CD4-positive, alpha-beta T cell treated with Interleukin-6 for 4 hours (primary cell): ENCODE measurements around the gene ADORA2B.
"Not testable (repeated sequence)": the region's sequence is repeated elsewhere in the genome, so short reads cannot be mapped to it uniquely, and the experiment has no call there.

ENCODE experiments used
- DNase-seq: peaks from one replicate; pipeline ENCODE4 v3.0.0-alpha.2; 2020; ENCODE audit warnings: mixed read lengths

ADORA2B gene

DNA sequence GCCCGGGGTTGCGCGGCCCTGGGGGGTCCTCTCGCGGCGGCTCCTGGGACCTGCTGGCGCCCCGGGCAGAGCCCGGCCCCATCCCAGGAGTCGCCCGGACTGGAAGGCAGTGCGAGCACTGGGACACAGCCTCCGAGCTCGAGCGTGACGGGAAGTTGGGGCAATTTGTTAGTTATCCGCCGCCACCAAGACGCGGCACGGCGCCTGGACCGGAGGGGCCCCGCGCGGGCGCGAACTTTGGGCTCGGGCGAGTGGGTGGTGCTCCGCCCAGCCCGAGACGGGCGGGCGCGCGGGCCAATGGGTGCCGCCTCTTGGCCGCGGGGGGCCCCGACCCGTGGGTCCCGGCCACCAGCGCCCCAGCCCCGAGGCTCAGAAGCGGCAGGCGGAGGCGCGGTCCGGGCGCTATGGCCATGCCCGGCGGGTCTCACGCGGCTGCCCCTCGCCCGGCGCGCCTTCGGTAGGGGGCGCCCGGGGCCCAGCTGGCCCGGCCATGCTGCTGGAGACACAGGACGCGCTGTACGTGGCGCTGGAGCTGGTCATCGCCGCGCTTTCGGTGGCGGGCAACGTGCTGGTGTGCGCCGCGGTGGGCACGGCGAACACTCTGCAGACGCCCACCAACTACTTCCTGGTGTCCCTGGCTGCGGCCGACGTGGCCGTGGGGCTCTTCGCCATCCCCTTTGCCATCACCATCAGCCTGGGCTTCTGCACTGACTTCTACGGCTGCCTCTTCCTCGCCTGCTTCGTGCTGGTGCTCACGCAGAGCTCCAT lies at the start of gene ADORA2B:
TSS of gene ADORA2B (plus strand) at position 372 of the 768 bp plus-strand sequence. CDS start at position 491, 119 bp downstream.
- DNase-seq = peak; percentile 58

DNA sequence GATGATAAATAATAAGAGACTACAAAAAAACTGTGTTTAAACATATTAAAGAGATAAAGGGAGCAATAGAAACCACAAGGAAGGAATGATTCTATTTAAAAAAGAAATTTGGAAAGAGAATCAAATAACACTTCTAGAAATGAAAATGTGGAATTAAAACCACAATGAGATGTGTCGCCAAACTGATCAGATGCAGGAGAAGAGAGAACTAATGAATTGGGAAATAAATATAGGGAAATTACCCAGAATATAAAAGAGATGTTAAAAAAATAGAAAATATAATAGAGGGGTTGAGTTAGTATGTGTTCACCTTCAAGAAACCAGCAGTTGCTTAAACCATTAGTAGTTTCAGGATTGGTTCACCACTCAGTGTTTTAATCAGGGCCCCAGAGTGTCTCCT lies 48.7 kb upstream of the ADORA2B start:
- no peak for DNase-seq

DNA sequence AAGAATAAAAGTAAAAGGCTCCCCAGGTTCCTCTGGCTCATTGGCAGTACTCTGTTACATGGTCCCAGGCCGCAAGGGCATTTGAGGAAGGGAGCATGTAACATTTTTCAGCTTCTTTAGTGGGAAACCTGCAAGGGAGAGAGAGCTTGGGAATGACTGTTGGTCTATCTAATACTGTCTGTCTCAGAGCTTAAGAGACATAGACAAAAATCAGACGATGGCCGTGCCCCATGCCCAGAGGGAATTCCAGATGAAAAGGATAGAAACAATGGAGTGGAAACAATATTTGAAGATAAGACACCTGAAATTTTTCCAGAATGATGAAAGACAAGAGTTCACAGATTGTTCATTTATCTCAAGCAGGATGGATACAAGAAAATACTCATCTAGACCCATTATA lies 48.1 kb upstream of the ADORA2B start:
- DNase-seq = no peak

DNA sequence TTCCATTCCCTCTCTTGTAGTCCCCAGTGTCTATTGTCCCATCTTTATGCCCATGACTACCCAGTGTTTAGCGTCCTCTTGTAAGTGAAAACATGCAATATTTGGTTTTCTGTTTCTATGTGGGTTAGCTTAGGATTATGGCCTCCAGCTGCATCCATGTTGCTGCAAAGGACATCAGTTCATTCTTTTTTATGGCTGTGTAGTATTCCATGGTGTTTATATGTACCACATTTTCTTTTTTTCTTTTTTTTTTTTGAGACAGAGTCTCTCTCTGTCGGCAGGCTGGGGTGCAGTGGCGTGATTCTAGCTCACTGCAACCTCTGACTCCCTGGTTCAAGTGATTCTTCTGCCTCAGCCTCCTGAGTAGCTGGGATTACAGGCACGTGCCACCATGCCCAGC lies 45.3 kb upstream of the ADORA2B start:
- DNase-seq = not testable (repeated sequence)

DNA sequence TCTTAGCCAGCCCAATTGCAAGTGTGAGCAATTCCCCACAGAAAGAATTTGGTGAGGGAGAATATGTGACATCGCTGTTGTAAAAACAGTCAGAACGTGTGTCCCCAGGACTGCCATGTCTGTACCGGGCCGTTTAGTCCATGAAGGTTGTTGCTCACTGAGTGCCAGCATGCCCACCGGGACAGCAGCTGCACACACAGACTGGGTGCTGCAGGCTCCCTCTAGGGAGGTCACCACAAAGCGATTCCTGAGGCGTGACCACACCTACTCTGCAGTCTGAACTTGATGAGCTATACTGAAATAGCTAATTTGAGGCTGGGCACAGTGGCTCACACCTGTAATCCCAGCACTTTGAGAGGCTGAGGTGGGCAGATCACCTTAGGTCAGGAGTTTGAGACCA lies 44.1 kb upstream of the ADORA2B start:
- DNase-seq = no peak

DNA sequence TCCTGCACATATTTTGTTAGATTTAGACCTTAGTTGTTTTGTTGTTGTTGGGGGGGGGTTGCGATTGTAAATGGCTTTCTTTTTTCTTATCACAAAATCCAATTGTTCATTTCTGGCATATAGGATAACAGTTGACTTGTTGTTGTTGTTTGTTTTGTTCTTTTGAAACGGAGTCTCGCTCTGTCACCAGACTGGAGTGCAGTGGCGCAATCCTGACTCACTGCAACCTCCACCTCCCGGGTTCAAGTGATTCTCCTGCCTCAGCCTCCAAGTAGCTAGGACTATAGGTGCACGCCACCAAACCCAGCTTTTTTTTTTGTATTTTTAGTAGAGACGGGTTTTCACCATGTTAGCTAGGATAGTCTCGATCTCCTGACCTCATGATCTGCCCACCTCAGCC lies 39.7 kb upstream of the ADORA2B start:
- not testable (repeated sequence) for DNase-seq

DNA sequence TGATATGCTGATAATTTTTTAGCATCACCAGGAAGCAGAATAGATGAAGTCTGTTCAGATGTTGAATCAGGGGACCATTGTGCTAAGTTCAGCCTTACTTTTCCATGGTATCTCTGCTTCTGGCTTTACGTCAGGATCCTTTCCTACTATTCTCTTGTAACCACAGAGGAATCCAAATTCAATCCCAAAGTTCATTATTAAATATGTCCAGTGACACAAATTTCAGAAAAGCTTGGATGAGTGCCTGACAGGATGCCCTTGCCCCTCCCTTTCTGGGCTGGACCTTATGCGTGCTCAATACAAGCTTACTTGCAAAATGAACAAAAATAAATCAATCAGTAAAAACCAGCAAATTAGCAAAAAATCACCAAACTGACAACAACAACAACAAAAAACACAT lies 37.6 kb upstream of the ADORA2B start:
- no peak for DNase-seq

DNA sequence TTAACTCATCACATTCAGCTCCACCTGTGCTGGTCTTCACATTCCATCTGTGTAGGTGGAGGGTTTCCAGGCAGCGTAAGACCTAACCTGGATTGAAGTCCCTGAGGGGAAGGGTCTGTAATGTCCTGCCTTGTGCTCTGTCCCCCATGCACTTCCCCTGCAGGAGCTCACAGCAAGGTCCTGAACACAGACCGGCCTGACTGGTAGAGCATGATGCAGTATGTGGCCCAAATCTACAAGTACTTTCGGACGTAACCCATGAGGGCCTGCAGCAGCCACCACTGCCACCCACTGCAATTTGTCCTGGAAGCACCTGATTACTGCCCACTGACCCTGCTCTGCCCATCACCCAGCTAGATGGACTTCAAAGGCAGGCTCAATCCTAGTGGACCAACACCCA lies 36.6 kb upstream of the ADORA2B start:
- no peak for DNase-seq

DNA sequence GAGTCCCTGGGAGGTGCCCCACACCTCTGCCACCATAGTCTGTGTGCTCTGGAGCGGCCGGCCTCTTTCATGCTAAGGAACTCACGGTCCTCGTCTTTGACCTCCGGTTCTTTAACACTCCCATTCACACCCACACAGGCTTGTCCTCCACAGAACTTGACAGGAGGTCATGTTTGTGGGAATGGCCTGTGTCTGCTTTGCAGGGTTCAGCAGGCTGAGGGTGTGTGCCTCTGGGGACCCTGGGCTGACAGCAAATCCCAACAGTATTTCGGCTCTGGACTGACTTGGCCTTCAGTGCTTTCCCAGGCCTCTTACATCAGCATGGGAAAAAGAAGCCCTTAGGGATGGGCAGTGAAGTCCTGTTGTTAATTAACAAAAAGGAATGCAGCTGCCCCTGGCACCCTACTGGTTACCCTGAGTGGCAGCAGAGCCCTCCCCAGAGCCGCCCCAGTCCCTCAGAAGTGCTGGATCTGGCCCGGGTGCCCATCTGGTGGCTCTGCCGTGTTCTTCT lies 35.4 kb upstream of the ADORA2B start:
- DNase-seq = no peak

DNA sequence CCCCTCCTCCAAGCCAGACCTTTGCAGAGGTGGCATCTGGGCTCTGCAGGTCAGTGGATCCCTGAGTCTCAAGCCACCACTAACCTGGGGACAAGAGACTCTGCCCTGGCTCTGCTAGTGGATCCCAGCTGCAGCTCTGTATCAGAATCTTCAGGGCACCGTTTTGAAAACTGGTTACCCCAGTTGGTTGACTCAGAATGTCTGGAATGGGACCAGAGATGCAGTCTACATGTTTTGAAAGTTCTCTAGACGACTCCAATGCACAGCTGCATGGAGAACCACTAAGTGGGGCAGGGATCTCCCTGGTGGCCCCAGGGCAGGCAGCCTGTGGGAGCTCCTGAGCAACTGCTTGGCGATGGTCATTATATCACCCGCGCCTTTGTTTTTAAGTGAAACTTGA lies 34.1 kb upstream of the ADORA2B start:
- no peak for DNase-seq

DNA sequence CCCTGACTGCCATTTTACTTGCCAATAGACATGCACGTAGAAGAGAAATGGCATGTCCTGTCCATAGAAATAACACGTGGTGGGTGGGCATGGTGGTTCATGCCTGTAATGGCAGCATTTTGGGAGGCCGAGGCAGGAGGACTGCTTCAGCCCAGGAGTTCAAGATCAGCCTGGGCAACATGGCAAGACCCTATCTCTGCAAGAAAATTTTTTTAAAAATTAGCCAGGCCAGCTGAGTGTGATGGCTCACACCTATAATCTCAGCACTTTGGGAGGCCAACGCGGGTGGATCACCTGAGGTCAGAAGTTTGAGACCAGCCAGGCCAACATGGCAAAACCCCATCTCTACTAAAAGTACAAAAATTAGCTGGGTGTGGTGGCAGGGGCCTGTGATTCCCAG lies 33.2 kb upstream of the ADORA2B start:
- not testable (repeated sequence) for DNase-seq

DNA sequence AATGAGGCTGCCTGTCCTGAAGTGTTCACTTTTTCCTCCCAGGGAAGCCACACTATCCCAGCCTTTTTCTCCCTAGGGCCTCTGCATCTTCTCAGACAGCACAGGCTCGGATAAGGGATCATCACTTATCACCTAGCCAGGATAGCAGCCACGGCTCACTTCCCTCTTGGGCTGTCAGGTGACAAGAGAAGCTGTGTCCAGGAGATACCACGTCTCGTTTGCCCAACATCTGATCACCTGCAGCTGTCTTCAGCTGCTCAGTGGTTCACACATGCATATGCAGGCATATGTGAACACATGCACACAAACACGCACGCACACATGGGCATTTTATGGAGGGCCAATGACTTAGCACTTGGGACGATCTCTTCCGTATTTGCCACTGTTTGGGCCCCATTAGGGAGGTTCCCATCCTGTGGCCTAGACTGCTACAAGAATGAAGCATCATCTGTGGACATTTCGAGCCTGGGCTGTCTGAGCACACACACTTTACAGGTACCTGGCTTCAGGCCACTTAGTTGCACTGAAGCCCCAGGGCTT lies 32.4 kb upstream of the ADORA2B start:
- no peak for DNase-seq

DNA sequence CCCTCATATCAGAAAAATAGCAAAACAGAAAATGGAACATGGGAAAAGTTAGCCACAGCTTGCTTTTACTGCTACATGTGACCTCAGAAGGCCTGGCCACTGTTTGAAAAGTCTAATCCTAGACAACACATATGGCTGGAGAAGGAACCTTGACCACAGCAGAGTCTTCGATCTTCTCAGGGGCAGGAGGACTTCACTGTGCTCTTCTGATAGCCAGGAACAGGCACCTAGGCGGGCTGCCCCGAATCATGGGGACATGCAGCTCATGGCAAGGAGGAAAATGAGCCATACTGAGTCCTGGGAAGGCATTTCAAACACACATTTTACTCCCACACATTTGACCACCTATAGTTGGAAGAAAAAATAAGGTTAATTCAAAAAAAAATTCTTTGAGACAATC lies 31.1 kb upstream of the ADORA2B start:
- no peak for DNase-seq

DNA sequence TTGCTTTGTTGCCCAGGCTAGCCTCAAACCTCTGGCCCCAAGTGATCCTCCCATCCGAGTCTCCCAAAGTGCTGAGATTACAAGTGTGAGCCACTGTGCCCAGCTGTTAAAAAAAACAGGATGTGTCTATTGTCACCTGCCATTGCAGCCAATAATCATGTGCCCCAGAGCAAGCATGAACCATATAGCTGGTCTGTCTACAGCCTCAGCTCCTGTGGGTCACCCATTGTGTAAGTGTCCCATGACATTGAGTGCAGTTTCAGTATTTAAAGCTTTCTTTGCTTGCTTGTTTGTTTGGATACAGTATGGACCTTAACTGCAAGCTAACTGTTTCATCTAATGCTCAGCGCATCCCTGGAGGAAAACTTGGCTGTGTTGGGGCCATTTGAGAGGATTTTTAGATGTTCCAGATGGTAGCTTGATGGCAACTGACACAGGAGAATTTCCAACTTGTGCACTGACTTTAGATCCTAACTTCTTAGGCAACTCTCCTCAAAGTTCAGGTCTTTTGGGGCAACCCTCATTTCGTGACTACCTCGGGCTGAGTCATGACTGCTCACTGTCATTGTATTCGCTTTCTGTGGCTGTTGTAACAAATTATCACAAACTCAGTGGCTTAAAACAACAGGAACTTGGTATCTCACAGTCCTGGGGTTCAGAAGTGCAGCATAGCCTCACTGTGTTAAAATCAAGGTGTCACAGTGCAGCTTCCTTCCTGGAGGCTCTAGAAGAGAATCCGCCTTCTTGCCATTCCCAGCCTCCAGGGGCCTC lies 30.3 kb upstream of the ADORA2B start:
- DNase-seq = no peak

DNA sequence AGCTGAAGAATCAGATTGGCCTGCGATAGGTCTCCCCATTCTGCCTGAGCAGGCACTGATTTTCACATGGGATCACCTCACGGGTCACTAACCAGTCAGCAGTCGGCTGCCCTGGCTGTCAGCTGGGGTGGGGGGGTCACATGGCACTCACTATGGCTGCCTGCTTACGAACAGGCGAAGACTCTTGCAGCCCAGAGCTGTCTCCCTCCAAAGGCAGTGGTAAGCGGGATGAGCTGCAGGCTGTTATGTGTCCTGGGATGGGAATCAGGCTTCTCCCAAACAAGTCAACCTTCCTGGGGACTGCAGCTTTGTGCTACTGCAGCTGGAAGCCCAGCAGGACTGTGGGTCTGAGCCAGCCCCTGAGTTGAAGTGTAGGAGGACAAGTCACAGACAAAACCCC lies 29.0 kb upstream of the ADORA2B start:
- DNase-seq = no peak

DNA sequence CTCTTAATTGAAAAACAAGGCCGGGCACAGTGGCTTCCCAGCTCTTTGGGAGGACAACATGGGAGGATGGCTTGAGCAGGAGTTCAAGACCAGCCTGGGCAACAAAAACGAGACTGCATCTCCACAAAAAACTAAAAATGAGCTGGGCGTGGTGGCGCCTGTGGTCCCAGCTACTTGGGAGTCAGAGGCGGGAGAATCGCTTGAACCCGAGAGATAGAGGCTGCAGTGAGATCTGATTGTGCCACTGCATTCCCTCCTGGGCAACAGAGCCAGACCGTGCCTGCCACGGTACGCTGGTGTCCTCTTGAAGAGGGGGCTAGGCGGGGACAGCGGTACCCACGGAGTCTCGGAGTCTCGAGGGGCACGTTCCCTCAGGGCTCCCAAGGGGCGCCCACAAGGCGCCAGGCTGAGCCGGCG lies 27.9 kb upstream of the ADORA2B start:
- no peak for DNase-seq

DNA sequence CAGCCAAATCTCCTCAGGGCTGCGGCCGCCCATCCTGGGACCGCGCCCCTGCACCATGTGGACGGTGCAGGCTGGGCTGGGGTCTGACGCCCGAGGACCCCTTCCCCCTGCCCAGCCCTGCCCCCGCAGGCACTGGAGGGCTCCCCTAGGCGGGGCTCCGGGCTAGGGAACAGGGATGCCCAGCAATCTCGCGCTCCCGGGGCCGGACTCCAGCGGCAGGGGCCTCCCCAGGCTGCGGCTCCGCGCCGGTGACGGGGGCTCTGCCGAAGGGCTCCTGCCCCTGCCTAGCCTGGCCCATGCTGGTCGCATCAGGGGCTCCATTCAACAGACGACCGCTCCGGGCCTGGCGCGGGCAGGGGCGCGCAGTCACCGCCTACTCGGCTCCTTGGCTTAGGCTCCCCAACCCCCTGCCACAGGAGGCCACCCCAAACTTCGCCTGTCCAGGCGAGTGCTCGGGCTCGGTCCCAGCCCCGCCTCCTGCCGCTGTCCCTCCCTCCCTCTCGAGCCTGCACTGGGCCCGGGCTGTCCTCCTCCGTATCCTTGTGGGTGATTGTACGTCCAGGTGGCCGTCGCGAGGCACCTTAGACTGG lies 27.4 kb upstream of the ADORA2B start:
- no peak for DNase-seq

DNA sequence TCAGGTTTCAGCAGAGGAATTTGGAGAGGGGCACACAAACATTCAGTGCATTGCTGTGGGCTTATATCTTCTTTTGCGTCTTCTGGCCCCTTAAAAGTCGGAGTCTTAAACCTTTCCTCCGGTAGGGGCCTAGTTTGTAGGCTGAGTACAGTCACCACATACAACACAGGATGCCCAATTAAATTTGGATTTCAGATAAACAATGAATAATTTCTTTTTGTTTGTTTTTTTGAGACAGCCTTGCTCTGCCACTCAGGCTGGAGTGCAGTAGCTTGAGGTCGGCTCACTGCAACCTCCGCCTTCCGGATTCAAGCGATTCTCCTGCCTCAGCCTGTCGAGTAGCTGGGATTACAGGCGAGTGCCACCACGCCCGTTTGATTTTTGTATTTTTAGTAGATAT lies 26.7 kb upstream of the ADORA2B start:
- no peak for DNase-seq

DNA sequence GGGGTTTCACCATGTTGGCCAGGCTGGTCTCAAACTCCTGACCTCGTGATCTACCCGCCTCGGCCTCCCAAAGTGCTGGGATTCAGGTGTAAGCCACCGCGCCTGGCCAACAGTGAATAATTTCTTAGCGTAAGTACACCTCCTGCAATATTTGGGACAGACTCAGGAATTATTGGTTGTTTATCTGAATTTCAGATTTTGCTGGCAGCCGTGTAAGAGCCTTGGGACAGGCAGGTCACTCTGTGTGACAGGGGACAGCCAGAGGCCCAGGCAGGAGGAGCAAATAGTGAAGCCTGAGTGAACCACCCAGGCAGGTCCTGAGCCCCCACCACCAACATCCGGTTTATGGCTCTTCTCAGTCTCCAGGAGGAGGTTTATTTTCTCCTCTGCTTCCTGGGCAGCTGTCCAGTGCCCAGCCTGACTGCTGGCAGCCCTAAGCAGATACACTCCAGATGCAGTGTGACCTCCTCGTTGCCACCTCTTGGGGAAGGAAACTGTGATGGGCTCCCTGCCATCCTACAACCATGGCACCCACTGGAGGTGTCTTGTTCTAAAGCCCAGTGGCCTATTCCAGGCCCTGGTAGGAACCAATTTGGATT lies 26.2 kb upstream of the ADORA2B start:
- no peak for DNase-seq

DNA sequence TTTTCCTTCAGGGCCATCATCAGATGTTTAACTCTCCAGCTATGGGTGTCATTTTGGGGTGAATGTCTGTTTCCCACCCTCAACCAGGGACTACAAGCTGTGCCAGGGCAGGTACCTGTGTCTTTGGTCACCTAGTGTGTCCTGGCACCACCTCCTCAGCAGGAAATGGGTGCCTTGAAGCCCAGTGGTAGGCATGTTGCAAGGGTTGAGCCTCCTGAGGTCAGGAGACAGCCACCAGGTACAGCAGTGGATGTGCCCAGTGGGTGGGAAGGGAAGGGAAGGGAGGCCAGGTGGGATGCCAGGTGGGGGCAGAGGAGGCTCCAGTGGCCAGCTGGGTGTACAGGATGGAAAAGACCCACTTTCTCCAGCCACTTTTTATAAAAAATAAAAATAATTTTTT lies 25.5 kb upstream of the ADORA2B start:
- no peak for DNase-seq

DNA sequence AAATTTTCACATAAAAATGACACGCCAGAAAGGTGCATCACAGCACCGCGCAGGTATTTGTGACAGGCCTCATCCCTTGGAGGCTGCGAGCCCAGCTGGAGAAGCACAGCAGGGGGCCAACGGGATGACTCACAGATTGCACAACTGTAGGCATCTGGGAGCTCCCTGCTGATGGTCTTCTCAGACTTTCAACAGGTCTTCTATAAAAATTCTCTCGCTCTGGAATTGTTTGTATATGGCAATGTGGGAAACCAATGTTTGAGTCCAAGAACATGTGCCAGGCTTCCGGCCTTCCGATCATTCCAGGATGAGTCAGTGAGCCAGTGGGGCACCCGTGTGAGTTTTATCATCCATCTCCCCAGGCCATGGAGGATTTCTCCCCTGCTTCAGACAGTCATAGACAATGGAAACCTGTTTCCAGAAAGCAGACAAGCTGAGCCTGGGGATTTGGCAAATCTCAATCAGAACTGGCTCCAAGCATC lies 24.1 kb upstream of the ADORA2B start:
- no peak for DNase-seq

DNA sequence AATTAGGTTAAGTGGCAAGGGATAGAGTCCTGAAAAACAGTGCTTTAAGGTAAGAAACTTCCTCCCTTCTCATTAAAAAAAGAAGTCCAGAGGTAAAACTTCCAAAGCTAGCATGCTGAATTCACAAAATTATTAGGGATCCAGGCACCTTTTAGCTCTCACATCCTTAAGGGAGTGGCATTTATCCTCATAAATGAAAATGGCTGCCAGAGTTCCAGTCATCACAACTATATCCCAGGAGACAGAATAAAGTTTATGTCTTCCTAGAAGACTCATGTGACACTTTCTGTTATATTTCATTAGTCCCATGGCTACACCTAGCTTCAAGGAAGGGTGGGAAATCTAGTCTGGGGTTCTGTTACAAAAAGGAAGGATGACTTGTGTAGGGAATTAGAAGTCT lies 23.3 kb upstream of the ADORA2B start:
- no peak for DNase-seq

DNA sequence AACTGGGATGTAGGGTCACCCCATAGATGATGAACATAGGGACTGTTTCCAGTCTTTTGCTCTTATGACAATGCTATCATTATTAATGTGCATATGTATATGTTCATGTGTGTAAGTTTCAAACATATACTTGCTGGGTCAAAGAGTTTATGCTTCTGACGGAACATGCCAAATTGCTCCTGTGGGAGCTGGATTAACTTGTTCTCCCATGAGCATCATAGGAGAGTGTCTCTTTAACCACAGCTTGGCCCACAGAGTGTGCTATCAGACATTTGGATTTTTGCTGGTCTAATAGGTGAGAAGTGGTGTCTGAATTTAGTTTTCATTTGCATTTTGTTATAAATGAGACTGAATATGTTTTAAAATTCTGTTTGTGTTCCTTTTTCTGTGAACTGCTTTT lies 22.3 kb upstream of the ADORA2B start:
- DNase-seq = no peak
